NCI-H2107 (cell line): ENCODE results near the gene DNAH3.
A peak's percentile ranks its signal among the peaks of the same experiment; 100 is the strongest.
"Not testable (repeated sequence)": the region's sequence is repeated elsewhere in the genome, so short reads cannot be mapped to it uniquely, and the experiment has no call there.

Experiments used
- DNase-seq: peaks from one replicate; lab custom pipeline; 2025; lab: John Stamatoyannopoulos, UW

DNAH3 gene

GRCh38 chr16:21169249-21169981 lies 18.8 kb upstream of the DNAH3 start:
- DNase-seq: no peak

GRCh38 chr16:21167929-21168602 lies 17.4 kb upstream of the DNAH3 start:
- DNase-seq: no peak

- no peak for DNase-seq
Measured at GRCh38 chr16:21167360-21167759, 16.7 kb upstream of the DNAH3 start.

GRCh38 chr16:21166561-21166961 lies 15.9 kb upstream of the DNAH3 start:
- DNase-seq: no peak

- no peak for DNase-seq
Measured at GRCh38 chr16:21164521-21165168, 14.0 kb upstream of the DNAH3 start.

- no peak for DNase-seq
Measured at GRCh38 chr16:21163576-21163975, 12.9 kb upstream of the DNAH3 start.

GRCh38 chr16:21162661-21163151 lies 12.1 kb upstream of the DNAH3 start:
- no peak for DNase-seq

- no peak for DNase-seq
Measured at GRCh38 chr16:21161211-21161610, 10.6 kb upstream of the DNAH3 start.

- no peak for DNase-seq
Measured at GRCh38 chr16:21160276-21160675, 9.6 kb upstream of the DNAH3 start.

GRCh38 chr16:21159281-21159951 lies 8.8 kb upstream of the DNAH3 start:
- no peak for DNase-seq

GRCh38 chr16:21158208-21159110 lies 7.8 kb upstream of the DNAH3 start, which contains the start of gene LDAF1:
LDAF1 (plus strand) TSS chr16:21158674; CDS start chr16:21161183, 2,509 bp downstream.
- DNase-seq: peak; percentile 16

GRCh38 chr16:21157632-21158031 lies 7.0 kb upstream of the DNAH3 start:
- no peak for DNase-seq

GRCh38 chr16:21156767-21157467 lies 6.3 kb upstream of the DNAH3 start:
- DNase-seq: peak; percentile 40

- DNase-seq: not testable (repeated sequence)
Measured at GRCh38 chr16:21156011-21156410, 5.4 kb upstream of the DNAH3 start.

- DNase-seq: not testable (repeated sequence)
Measured at GRCh38 chr16:21153124-21153729, 2.6 kb upstream of the DNAH3 start.

- DNase-seq: not testable (repeated sequence)
Measured at GRCh38 chr16:21152160-21153030, 1.7 kb upstream of the DNAH3 start.

GRCh38 chr16:21145738-21146137 lies 4.9 kb downstream of the DNAH3 start:
- DNase-seq: no peak

- DNase-seq: no peak
Measured at GRCh38 chr16:21134053-21134452, 16.6 kb downstream of the DNAH3 start.

GRCh38 chr16:21130811-21131210 lies 19.8 kb downstream of the DNAH3 start:
- no peak for DNase-seq
